Measurements from ENCODE around the gene KPNB1.

KPNB1 gene

DNA sequence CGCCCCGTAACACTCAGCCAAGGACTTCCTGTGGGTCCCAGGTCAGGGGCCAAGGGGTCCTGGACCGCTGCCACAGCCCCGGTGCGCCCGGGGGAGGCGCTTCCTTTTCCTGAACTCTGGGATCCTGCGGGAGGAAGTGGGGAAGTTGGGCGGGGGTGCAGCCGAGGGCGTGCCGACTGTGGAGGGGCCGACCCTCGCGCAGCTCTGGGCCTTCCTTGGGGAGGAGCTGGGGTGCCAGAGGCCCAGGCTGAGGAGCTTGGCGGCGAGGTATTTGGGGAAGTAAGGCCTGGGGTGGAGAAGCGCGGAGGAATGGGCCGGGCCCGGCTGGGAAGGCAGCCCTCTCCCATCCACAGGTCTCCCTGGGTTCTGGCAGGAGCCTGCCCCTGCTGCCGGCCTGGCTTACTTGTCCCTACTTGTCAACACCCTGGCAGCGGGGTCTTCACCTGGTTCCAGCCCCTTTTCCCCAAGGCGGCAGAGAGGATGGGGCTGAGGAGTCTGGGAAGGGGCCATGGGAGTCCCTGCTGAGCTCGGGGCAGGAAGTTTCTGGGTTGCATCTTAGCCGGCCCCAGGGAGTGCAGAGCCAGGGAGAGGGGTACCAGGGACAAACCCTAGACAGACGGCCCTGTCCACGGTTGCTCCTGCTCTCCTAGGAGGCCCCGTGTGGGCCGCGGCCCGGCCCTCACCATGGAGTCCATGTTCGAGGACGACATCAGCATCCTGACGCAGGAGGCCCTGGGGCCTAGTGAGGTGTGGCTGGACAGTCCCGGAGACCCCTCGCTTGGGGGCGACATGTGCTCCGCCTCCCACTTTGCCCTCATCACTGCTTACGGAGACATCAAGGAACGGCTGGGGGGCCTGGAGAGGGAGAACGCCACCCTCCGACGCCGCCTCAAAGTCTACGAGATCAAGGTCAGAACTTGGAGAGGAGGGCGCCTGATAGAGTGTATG lies 46.0 kb downstream of the KPNB1 start:
- no peak for DNase-seq (ENCODE audit: low read depth)
- TF ChIP-seq, protein P1, sequence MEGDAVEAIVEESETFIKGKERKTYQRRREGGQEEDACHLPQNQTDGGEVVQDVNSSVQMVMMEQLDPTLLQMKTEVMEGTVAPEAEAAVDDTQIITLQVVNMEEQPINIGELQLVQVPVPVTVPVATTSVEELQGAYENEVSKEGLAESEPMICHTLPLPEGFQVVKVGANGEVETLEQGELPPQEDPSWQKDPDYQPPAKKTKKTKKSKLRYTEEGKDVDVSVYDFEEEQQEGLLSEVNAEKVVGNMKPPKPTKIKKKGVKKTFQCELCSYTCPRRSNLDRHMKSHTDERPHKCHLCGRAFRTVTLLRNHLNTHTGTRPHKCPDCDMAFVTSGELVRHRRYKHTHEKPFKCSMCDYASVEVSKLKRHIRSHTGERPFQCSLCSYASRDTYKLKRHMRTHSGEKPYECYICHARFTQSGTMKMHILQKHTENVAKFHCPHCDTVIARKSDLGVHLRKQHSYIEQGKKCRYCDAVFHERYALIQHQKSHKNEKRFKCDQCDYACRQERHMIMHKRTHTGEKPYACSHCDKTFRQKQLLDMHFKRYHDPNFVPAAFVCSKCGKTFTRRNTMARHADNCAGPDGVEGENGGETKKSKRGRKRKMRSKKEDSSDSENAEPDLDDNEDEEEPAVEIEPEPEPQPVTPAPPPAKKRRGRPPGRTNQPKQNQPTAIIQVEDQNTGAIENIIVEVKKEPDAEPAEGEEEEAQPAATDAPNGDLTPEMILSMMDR (conservative IDR thresholded peaks at IDR 0.05; ENCODE audit: control insufficient read depth, insufficient read depth, low read depth, low read length) = no peak
- H3K4me3 ChIP-seq (ENCODE audit: control insufficient read depth, low read depth, low read length) = peak overlapping the region; percentile 51

- DNase-seq (ENCODE audit: low read depth) = no peak
- no peak overlapping the region for H3K4me3 ChIP-seq (ENCODE audit: control insufficient read depth, low read depth, low read length)
- TF ChIP-seq, protein P1 (conservative IDR thresholded peaks at IDR 0.05; ENCODE audit: control insufficient read depth, insufficient read depth, low read depth, low read length) = no peak
Observed at GRCh38 chr17:47696717-47697642, 47.3 kb downstream of the KPNB1 start.

- TF ChIP-seq, protein P1 (conservative IDR thresholded peaks at IDR 0.05; ENCODE audit: control insufficient read depth, insufficient read depth, low read depth, low read length) = no peak
- no peak for DNase-seq (ENCODE audit: low read depth)
Observed at GRCh38 chr17:47697906-47698711, 48.4 kb downstream of the KPNB1 start.

DNA sequence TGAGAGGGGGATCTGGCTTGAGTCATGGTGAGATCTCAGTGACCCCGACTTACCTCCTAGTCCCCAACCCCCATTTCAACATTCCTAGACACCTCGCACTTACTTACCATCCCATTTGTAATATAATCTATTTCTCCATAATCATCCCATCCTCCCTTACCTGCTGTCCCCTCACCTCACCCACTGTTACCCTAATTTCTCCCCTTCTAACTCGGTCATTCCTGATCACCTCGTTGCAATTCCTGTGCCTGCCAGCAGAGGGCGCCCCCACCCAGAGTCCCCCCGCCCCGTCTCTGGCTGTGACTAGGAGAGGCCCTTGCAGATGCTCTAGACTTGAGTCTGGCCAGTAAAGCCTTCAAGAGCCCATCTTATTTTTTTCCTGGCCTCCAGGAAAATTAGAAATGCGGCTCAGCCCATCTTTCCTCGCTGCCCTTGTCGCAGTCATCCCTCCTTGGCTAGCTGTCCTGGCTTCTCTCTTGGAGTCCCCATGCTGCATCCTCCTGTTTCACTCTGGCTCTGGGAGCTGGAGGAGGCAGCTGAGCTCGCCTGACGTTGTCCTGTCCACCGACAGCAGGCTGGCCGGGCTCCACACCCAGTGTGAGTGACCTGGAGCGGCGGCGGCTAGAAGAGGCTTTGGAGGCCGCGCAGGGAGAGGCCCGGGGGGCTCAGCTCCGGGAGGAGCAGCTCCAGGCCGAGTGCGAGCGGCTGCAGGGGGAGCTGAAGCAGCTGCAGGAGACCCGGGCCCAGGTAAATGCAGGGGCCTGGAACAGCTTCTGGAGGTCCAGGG lies 49.2 kb downstream of the KPNB1 start:
- H3K4me3 ChIP-seq (ENCODE audit: control insufficient read depth, low read depth, low read length) = no peak overlapping the region
- DNase-seq (ENCODE audit: low read depth) = peak; percentile 45

More at GRCh38 chr17:47697906-47698711, 48.4 kb downstream of the KPNB1 start:
- no peak overlapping the region for H3K4me3 ChIP-seq (ENCODE audit: control insufficient read depth, low read depth, low read length)

GRCh38 chr17:47699536-47699840 lies 49.8 kb downstream of the KPNB1 start:
- DNase-seq (ENCODE audit: low read depth) = no peak
- H3K4me3 ChIP-seq (ENCODE audit: control insufficient read depth, low read depth, low read length) = no peak overlapping the region
- TF ChIP-seq, protein P1 (conservative IDR thresholded peaks at IDR 0.05; ENCODE audit: control insufficient read depth, insufficient read depth, low read depth, low read length) = no peak

More for the DNA sequence above, 49.2 kb downstream of the KPNB1 start:
- TF ChIP-seq, protein P1 (conservative IDR thresholded peaks at IDR 0.05; ENCODE audit: control insufficient read depth, insufficient read depth, low read depth, low read length) = peak; percentile 71
